HPDE6-E6E7 (cell line): Measurements from ENCODE around the gene ESYT2.

Experiments used
- DNase-seq: peaks from one replicate; pipeline ENCODE4 v3.0.0; 2011; ENCODE audit warnings: missing footprints; ENCODE audit errors: extremely low spot score

Gene ESYT2

GRCh38 chr7:158771213-158771834 lies 58.0 kb downstream of the ESYT2 start:
- DNase-seq, result no peak

GRCh38 chr7:158767707-158768106 lies 61.6 kb downstream of the ESYT2 start:
- no peak for DNase-seq

- DNase-seq, result no peak
Observed at GRCh38 chr7:158766570-158767281, 62.6 kb downstream of the ESYT2 start.

- no peak for DNase-seq
Observed at GRCh38 chr7:158765020-158765419, 64.3 kb downstream of the ESYT2 start.

GRCh38 chr7:158763454-158764033 lies 65.8 kb downstream of the ESYT2 start:
- no peak for DNase-seq

GRCh38 chr7:158761945-158762344 lies 67.4 kb downstream of the ESYT2 start:
- DNase-seq, result no peak

- DNase-seq, result no peak
Observed at GRCh38 chr7:158760936-158761335, 68.4 kb downstream of the ESYT2 start.

- DNase-seq, result no peak
Observed at GRCh38 chr7:158760445-158760764, 68.9 kb downstream of the ESYT2 start.

GRCh38 chr7:158759749-158760444 lies 69.4 kb downstream of the ESYT2 start:
- DNase-seq, result no peak

- no peak for DNase-seq
Observed at GRCh38 chr7:158759245-158759614, 70.1 kb downstream of the ESYT2 start.

- DNase-seq, result no peak
Observed at GRCh38 chr7:158758586-158759244, 70.6 kb downstream of the ESYT2 start.

- DNase-seq, result no peak
Observed at GRCh38 chr7:158757404-158757989, 71.8 kb downstream of the ESYT2 start.

GRCh38 chr7:158754746-158755444 lies 74.4 kb downstream of the ESYT2 start:
- DNase-seq, result peak; percentile 32

GRCh38 chr7:158753900-158754299 lies 75.4 kb downstream of the ESYT2 start:
- DNase-seq, result peak; percentile 81

GRCh38 chr7:158751751-158752150 lies 77.6 kb downstream of the ESYT2 start:
- DNase-seq, result no peak

GRCh38 chr7:158751199-158751598 lies 78.1 kb downstream of the ESYT2 start:
- no peak for DNase-seq

- DNase-seq, result no peak
Observed at GRCh38 chr7:158750702-158751101, 78.6 kb downstream of the ESYT2 start.

GRCh38 chr7:158749396-158749795 lies 79.9 kb downstream of the ESYT2 start:
- no peak for DNase-seq

- DNase-seq, result no peak
Observed at GRCh38 chr7:158748335-158748734, 81.0 kb downstream of the ESYT2 start.

- no peak for DNase-seq
Observed at GRCh38 chr7:158747408-158747807, 81.9 kb downstream of the ESYT2 start.

GRCh38 chr7:158746957-158747356 lies 82.4 kb downstream of the ESYT2 start:
- no peak for DNase-seq
